PC-9 (cell line): Measurements from ENCODE around the gene ZSCAN30.

ENCODE experiments used
- EZH2 ChIP-seq: fragments of 200-600 bp; sonication (generic); IDR thresholded peaks from 2 replicates; pipeline ENCODE4 v1.8.0; 2017; ENCODE audit warnings: antibody characterized with exemption, low read depth
- TF ChIP-seq, protein P1 (sequence below): fragments of 200-600 bp; sonication (generic); conservative IDR thresholded peaks from 2 replicates; pipeline ENCODE4 v1.6.1; 2017; ENCODE audit warnings: mixed run types, antibody characterized with exemption, mild to moderate bottlenecking, moderate library complexity

DNA sequence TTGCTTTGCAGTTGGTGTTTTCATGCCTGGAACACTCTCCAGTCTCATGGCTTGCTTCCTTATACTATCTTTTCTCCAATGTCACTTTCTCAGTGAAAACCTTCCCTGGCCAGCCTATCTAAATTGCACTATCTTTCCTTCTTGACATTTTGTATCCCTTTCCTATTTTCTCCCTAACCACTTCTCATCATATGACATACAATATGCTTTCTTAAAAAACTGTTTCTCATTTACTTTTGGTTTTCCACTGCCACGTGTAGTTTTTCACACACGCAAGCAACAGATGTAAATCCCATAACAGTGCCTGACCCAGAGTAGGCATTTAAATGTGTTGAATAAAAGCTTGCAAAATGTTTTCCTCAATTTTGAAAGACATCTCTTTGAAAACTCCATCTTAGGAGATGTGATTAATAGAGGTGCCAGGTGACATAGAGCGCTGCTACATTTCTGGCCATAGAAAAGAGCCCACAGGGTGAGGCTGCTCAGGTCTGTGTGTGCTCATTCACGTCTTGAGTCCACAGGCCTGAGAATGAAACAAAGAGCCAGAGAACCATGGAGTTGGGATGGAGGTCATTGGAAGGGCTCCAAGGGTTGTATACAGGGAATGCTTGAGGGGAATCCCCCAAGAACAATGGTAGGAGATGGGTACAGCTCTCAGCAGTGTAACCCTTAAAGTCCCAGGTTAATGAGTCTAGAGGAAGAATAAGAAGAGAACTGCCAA, 41.5 kb upstream of the ZSCAN30 start:
- TF ChIP-seq, protein P1, sequence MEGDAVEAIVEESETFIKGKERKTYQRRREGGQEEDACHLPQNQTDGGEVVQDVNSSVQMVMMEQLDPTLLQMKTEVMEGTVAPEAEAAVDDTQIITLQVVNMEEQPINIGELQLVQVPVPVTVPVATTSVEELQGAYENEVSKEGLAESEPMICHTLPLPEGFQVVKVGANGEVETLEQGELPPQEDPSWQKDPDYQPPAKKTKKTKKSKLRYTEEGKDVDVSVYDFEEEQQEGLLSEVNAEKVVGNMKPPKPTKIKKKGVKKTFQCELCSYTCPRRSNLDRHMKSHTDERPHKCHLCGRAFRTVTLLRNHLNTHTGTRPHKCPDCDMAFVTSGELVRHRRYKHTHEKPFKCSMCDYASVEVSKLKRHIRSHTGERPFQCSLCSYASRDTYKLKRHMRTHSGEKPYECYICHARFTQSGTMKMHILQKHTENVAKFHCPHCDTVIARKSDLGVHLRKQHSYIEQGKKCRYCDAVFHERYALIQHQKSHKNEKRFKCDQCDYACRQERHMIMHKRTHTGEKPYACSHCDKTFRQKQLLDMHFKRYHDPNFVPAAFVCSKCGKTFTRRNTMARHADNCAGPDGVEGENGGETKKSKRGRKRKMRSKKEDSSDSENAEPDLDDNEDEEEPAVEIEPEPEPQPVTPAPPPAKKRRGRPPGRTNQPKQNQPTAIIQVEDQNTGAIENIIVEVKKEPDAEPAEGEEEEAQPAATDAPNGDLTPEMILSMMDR, result no peak
- no peak for TF ChIP-seq EZH2
